Esophagus mucosa (tissue), 1 donor: ENCODE results near the gene VPS13A. TPM values are rescaled to one million over a fixed set of nuclear protein-coding genes. Genes with fewer than 3 reads are reported as not detected.

Experiments used
- ATAC-seq: fragments of 200-7000 bp; cut with Tn5 transposase; one replicate; pipeline ENCODE4 v1.9.1; 2020
- total RNA-seq: library from RNA; stranded (reverse); gene quantifications from one replicate; pipeline ENCODE4 v1.2.4, GENCODE V29; 2023
- donor health status: DM: yes; HTN: yes; CAD: no.

Gene VPS13A
- total RNA-seq = 14.7 TPM

GRCh38 chr9:77177143-77177893 lies at the start of gene VPS13A:
VPS13A (plus strand) TSS chr9:77177534; CDS start chr9:77177705, 171 bp downstream.
- ATAC-seq = peak; percentile 98

DNA sequence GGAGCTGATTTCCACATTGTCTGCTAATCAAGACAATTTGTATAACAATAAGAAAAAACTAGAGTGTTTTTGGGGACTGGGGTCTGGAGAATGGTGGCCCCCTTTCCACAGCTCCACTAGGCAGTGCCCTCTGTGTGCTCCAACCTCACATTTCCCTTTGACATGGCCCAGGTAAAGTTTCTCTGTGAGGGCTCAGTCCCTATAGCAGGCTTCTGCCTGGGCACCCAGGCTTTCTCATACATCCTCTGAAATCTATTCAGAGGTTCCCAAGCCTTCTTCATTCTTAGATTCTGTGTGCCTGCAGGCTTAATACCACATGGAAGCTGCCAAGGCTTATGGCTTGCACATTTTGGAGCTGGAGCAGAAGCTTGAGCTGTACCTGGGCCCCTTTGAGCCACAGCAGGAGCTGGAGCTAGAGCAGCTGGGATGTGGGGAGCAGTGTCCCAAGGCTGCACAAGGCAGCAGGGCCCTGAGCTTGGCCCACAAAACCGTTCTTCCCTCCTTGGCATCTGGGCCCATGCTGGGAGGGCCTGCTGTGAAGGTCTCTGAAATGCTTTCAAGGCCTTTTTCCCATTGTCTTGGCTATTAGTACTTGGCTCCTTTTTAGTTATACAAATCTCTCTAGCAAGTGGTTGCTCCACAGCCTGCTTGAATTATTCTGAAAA lies 49.1 kb upstream of the VPS13A start:
- ATAC-seq = no peak

DNA sequence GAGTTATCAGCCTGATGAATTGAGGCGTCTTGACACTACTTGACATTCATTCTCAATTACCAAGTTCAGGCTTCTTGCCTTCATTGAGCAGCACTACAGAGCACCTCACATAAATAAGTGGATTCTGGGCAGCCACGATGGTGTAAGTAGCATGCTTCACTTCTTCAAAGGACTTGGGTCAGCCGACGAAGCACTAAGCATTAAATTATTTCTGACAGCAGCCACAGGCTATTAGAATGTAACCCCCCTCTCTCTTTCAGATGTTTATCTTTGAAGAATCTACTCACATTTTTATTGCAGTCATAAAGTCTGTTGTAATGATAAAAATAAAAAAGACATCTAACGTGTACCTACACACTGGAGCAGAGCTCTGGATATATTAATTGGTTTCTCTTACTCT lies 45.9 kb upstream of the VPS13A start:
- ATAC-seq = no peak

GRCh38 chr9:77133011-77133410 lies 44.3 kb upstream of the VPS13A start:
- ATAC-seq = no peak

GRCh38 chr9:77142366-77142765 lies 35.0 kb upstream of the VPS13A start:
- peak; percentile 62 for ATAC-seq

DNA sequence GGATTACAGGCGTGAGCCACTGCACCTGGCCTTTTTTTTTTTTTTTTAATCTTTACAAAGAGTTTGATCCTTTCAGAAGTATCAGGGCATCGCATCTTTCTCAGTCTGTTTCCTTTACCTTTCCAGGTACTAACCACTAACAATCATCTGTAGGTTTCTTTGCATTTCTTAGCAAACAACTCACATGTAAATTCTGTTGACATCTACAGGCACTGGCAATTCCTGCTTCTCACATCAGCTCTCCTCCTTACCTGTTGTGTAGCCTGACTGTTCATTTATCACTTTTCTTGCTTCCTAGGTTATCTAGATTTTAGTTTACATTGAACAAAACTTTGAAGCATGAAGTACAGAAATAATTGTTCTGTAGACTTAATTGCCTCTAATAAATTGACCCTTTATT lies 27.5 kb upstream of the VPS13A start:
- ATAC-seq = no peak

DNA sequence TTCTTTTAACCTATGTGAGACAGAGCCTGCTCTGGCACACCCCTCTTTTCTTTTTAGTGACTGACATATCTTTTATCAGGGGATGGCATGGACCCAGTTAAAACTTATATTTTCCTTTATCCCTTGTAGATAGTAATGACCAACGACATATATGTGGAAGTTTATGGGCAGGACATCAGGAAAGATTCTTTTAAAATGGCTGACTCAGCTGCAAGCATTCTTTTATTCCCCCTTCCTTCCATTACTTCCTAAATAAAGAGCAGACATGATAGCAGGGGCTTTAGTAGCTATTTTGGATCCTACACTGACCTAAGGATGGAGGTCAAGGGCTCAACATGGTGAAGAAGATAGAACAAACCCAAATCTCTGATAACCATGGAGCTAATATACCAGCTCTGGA lies 25.0 kb upstream of the VPS13A start:
- ATAC-seq = no peak

- peak; percentile 32 for ATAC-seq
Observed at GRCh38 chr9:77156646-77157371, 20.5 kb upstream of the VPS13A start.

GRCh38 chr9:77158772-77159513 lies 18.4 kb upstream of the VPS13A start:
- no peak for ATAC-seq

- ATAC-seq = no peak
Observed at GRCh38 chr9:77161191-77161590, 16.1 kb upstream of the VPS13A start.

DNA sequence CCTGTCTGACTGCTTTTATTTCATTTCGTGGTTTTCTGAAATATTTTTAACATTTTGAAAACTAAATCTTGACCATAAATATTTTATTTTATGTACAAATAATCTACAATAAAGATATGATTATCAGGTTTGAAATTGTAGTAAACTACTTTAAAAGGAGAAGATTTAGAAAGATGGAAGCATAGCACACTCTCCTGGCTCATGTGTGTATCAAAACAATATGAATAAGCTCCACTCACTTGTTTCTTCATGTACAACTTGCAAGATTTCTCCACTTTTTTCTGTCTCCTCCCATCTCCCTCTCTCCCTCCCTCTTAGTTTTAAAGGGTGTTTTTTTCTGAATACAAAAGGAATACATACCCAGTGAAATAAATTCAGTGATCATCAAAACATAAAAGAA lies 15.4 kb upstream of the VPS13A start:
- no peak for ATAC-seq

DNA sequence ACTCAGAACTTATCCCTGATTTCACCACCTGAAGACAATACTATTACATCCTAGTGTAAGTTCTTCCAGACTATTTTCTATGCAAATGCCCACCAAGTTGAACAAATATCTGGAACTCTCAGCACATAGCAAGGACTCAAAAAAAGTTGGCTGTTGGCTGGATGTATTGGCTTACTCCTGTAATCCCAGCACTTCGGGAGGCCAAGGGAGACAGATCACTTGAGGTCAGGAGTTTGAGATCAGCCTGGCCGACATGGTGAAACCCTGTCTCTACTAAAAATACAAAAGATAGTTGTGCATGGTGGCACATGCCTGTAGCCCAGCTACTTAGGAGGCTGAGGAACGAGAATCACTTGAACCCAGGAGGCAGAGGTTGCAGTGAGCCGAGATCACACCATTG lies 15.0 kb upstream of the VPS13A start:
- no peak for ATAC-seq

DNA sequence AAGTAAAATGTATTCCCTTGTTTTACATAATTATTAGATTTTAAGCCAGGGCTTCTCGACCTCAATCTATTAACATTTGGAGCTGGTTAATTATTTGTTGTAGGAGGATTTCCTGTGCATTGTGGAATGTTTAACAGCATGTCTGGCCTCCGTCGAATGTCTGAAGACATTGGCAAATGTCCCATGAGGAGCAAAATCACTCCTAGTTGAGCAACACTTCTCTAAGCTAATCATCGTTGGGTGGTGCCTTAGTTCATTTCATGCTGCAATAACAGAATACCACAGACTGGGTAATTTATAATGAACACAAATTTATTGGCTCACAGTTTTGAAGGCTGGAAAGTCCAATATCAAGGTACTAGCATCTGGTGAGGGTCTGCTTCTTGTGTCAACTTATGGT lies 13.4 kb upstream of the VPS13A start:
- peak; percentile 43 for ATAC-seq

GRCh38 chr9:77166193-77166592 lies 11.1 kb upstream of the VPS13A start:
- ATAC-seq = no peak

DNA sequence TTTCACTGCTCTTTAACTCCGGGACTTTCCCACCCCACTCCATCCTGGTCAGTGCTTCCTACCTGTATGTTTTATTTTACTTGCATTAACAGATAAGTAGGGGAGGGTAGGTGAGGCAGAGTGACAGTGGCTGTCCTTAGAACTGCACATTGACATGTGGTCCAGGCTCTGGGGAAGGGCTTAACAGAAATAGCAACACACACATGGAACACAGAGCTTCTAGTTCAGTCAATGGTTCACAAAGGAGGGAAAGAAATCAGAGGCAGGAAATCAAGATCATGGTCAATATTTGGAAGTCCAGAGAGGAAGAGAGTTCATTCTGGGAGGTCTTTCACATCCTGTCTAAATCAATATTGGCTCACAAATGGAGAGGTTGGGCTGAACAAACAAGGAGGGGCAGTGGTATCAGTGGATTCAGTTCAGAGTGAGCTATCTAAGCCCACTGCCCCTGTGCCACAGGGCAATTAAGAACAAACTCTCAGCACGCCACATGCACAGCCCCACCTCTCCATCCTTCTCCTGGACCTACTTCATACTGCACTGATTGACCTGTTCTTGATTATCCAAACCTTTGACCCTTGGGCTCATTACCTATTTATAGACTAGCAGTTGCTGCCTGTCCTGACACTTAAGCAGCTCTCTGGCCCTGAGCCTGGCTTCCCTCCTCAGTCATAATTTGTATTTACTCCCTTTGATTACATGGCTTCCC lies 6.2 kb upstream of the VPS13A start:
- ATAC-seq = no peak

DNA sequence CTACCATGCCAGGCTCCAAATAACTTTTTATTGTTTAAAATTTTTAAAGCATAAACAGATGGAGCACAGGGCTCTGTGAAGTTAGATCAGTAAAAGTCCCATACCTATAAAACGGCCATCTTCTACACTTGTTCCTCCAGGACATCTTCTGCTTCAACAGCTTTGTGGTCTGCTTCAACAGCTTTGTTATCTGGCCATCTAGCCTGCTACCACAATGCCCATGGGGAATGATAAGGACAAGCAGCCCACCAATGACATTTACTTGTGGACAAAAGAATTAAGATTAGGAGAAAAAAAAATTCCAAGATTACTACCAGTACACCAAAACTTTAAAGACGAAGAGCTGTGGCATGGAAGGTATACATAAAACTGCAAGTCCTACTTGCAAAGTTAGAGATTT lies 2.2 kb upstream of the VPS13A start:
- ATAC-seq = no peak

GRCh38 chr9:77176106-77176505 lies 1.2 kb upstream of the VPS13A start:
- no peak for ATAC-seq

DNA sequence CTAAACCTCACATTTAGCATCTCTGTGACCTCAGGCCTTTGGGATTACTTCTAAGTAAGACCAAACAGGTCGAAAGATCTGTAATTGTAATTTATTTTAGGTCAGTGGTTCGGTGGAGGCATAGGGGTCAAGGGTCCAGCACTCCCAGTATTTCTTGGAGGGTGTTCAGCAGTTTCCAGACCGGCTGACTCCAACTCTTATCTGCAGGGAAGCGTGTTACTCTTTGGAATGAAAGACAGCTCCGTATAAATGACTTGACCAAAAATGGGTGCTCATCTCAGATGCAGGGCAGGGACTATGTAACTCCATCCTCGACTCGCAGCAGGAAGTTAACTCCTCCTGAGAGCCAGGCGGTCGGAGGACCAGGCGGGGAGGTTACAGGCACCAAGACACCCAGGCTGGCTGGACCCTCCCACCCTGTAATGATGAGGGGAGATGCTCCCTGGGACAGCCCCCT lies 620 bp upstream of the VPS13A start:
- ATAC-seq = no peak

DNA sequence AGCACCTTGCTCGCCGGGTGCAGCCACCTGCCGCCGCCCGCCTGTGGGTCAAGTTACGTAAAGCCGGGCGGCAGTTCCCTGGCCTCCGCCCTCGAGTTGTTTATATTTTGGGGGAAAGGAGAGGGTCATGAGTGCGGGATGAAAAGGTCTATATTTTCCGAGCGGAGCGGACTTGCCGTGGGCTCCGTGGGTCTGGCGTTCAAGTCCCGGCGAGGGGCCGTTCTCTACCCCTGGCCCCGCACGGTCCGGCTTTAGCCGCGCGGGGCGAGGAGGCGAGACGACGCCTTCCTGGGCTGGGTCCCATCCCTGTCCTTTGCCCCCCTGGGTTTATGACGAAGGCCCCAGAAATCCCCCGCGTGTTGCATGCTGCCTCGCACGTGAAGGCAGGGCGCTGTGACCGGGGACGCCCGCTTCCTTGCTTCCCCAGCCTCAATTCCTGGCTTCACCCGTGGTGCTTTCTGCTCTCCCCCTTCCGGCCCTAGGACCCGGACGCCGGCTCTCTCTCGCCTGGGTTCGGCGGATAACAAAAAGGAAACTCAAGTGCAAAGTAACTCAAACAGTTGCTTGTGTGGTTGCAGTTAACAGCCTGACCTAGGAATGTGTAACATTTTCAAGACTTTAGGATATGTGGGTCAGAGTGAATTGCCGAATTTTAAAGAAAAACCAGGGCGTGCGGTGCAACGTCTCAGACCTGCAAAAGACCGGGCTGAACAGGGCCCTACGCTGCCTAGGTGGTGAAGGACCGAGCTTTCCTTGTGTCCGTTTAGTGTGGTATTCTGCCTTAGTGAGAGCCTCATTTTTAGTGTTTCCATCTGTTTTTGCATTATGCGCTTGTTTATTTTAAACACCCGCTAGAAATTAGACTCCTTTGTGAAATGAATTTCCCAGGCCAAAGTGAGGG lies 810 bp downstream of the VPS13A start:
- ATAC-seq = peak; percentile 20

GRCh38 chr9:77180056-77180455 lies 2.7 kb downstream of the VPS13A start:
- ATAC-seq = no peak

- no peak for ATAC-seq
Observed at GRCh38 chr9:77183581-77183980, 6.2 kb downstream of the VPS13A start.
